ENCODE measurements around the gene ESRRA.

DNA sequence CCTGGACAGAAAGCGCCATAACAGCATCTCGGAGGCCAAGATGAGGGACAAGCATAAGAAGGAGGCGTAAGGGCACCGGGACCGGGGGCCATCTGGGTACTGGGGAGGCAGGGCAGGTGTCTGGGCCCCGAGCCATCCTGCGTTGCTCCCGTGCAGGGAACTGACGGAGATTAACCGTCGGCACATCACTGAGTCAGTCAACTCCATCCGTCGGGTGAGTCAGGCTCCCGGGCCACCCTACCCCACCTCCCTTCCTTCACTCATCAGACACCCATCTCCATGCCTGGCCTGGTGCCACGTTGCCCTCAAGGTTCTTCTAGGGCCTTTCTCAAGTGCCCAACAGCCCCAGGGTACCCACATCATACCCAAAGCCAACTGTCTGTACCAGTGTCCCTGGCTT is 39.0 kb upstream of the ESRRA start:
- TF ChIP-seq, protein P1, sequence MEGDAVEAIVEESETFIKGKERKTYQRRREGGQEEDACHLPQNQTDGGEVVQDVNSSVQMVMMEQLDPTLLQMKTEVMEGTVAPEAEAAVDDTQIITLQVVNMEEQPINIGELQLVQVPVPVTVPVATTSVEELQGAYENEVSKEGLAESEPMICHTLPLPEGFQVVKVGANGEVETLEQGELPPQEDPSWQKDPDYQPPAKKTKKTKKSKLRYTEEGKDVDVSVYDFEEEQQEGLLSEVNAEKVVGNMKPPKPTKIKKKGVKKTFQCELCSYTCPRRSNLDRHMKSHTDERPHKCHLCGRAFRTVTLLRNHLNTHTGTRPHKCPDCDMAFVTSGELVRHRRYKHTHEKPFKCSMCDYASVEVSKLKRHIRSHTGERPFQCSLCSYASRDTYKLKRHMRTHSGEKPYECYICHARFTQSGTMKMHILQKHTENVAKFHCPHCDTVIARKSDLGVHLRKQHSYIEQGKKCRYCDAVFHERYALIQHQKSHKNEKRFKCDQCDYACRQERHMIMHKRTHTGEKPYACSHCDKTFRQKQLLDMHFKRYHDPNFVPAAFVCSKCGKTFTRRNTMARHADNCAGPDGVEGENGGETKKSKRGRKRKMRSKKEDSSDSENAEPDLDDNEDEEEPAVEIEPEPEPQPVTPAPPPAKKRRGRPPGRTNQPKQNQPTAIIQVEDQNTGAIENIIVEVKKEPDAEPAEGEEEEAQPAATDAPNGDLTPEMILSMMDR (IDR thresholded peaks at IDR 0.05), result no peak
- TF ChIP-seq POLR2A (IDR thresholded peaks at IDR 0.05) (no peak), EP300 (IDR thresholded peaks at IDR 0.05) (no peak)
